GM11168 (cell line): ENCODE data around the gene DCAF5.
"Not testable (repeated sequence)": the region's sequence is repeated elsewhere in the genome, so short reads cannot be mapped to it uniquely, and the experiment has no call there.

Source experiments
- in situ Hi-C: fragments of 300-500 bp; cut with MboI; formaldehyde crosslinking; loops from one replicate; pipeline ENCODE4 v1.12.0; 2022; ENCODE audit warnings: low sequenced_read_pairs; ENCODE audit not compliant: unreplicated experiment

DCAF5 gene

GRCh38 chr14:69076341-69076740 lies 76.6 kb downstream of the DCAF5 start:
- in situ Hi-C loops = no loop called here

- in situ Hi-C loops = no loop called here
Observed at GRCh38 chr14:69073915-69074314, 79.0 kb downstream of the DCAF5 start.

GRCh38 chr14:69073429-69073828 lies 79.5 kb downstream of the DCAF5 start:
- in situ Hi-C loops = no loop called here

GRCh38 chr14:69072584-69072983 lies 80.3 kb downstream of the DCAF5 start:
- in situ Hi-C loops = no loop called here

- in situ Hi-C loops = no loop called here
Observed at GRCh38 chr14:69068744-69069421, 84.0 kb downstream of the DCAF5 start.

GRCh38 chr14:69066396-69067171 lies 86.3 kb downstream of the DCAF5 start:
- in situ Hi-C loops = no loop called here

- in situ Hi-C loops = not testable (repeated sequence)
Observed at GRCh38 chr14:69065934-69066333, 87.0 kb downstream of the DCAF5 start.

- in situ Hi-C loops = no loop called here
Observed at GRCh38 chr14:69064596-69064995, 88.3 kb downstream of the DCAF5 start.

GRCh38 chr14:69059658-69060623 lies 93.0 kb downstream of the DCAF5 start:
- in situ Hi-C loops = no loop called here

- in situ Hi-C loops = no loop called here
Observed at GRCh38 chr14:69055999-69056788, 96.7 kb downstream of the DCAF5 start.

- in situ Hi-C loops = no loop called here
Observed at GRCh38 chr14:69055125-69055524, 97.8 kb downstream of the DCAF5 start.

GRCh38 chr14:69054030-69054429 lies 98.9 kb downstream of the DCAF5 start:
- in situ Hi-C loops = no loop called here

GRCh38 chr14:69052181-69052601 lies 100.7 kb downstream of the DCAF5 start:
- in situ Hi-C loops = no loop called here

GRCh38 chr14:69050240-69051184 lies 102.4 kb downstream of the DCAF5 start:
- in situ Hi-C loops = no loop called here

GRCh38 chr14:69049675-69050074 lies 103.2 kb downstream of the DCAF5 start:
- in situ Hi-C loops = no loop called here

GRCh38 chr14:69048456-69048855 lies 104.5 kb downstream of the DCAF5 start:
- in situ Hi-C loops = no loop called here

- in situ Hi-C loops = no loop called here
Observed at GRCh38 chr14:69047255-69047654, 105.7 kb downstream of the DCAF5 start.

GRCh38 chr14:69046476-69046860 lies 106.5 kb downstream of the DCAF5 start:
- in situ Hi-C loops = no loop called here
